CD14-positive monocyte (primary cell): ENCODE measurements around the gene NIP7. TPM values are rescaled to one million over a fixed set of nuclear protein-coding genes. Genes with fewer than 3 reads are reported as not detected.
A peak's percentile ranks its signal among the peaks of the same experiment; 100 is the strongest.

ENCODE experiments used
- DNase-seq, 3 donors: peaks; one replicate each; pipeline ENCODE4 v3.0.0-alpha.2; 2011 to 2022
- H2AFZ ChIP-seq: 2 replicates; pipeline ENCODE4 v1.6.0; 2012; ENCODE audit warnings: mild to moderate bottlenecking, low read depth, low read length, inconsistent platforms; ENCODE audit not compliant: insufficient read depth, poor library complexity, severe bottlenecking
- H3K27ac ChIP-seq, 2 donors: 1 replicate in 1 of 2; 2 replicates in 1 of 2; pipeline ENCODE4 v1.5.1; 2012 to 2013; ENCODE audit warnings: low read length in 2 of 2, control low read depth in 1 of 2, inconsistent platforms in 1 of 2, low read depth in 1 of 2, mild to moderate bottlenecking in 1 of 2
- H3K27me3 ChIP-seq, 2 donors: one replicate each; pipeline versions ENCODE4 v1.6.0 to v1.6.1; 2011 to 2013; ENCODE audit warnings: low read length in 2 of 2; ENCODE audit not compliant: control insufficient read depth in 2 of 2, insufficient read depth in 2 of 2
- H3K36me3 ChIP-seq, 2 donors: replicated peaks in 1 of 2; 1 replicate in 1 of 2; 2 replicates in 1 of 2; pipeline versions ENCODE4 v1.5.1 to v1.6.1; 2012 to 2013; ENCODE audit warnings: low read length in 2 of 2, control low read depth in 1 of 2, inconsistent platforms in 1 of 2, mild to moderate bottlenecking in 1 of 2; ENCODE audit not compliant: insufficient read depth in 2 of 2, control insufficient read depth in 1 of 2
- H3K4me1 ChIP-seq, 2 donors: 1 replicate in 1 of 2; 2 replicates in 1 of 2; pipeline versions ENCODE4 v1.5.1 to v1.6.1; 2012 to 2013; ENCODE audit warnings: low read length in 2 of 2, control low read depth in 1 of 2, inconsistent platforms in 1 of 2, mild to moderate bottlenecking in 1 of 2, moderate library complexity in 1 of 2; ENCODE audit not compliant: insufficient read depth in 2 of 2, control insufficient read depth in 1 of 2
- H3K4me2 ChIP-seq: replicated peaks from 2 replicates; pipeline ENCODE3; 2012; ENCODE audit warnings: low read length, moderate library complexity, mild to moderate bottlenecking; ENCODE audit not compliant: poor library complexity, severe bottlenecking; ENCODE audit errors: extremely low read depth
- H3K4me3 ChIP-seq, 3 experiments: fragments of 200-600 bp in 1 of 3; sonication (generic) in 1 of 3; replicated peaks in 1 of 3; 1 replicate in 2 of 3; 2 replicates in 1 of 3; pipeline ENCODE4 v1.5.1; 2011 to 2013; ENCODE audit warnings: low read length in 3 of 3, mild to moderate bottlenecking in 3 of 3, control low read depth in 2 of 3, low read depth in 2 of 3, inconsistent platforms in 1 of 3, moderate library complexity in 1 of 3
- H3K79me2 ChIP-seq: 2 replicates; pipeline ENCODE4 v1.6.0; 2012; ENCODE audit warnings: mild to moderate bottlenecking, control low read depth, inconsistent platforms, low read length, moderate library complexity; ENCODE audit not compliant: insufficient read depth
- H3K9ac ChIP-seq: 2 replicates; pipeline ENCODE4 v1.6.0; 2017; ENCODE audit warnings: low read length, mild to moderate bottlenecking; ENCODE audit not compliant: insufficient read depth, poor library complexity, severe bottlenecking
- H3K9me3 ChIP-seq, 2 donors: replicated peaks in 1 of 2; 1 replicate in 1 of 2; 2 replicates in 1 of 2; pipeline versions ENCODE4 v1.5.1 to v1.6.1; 2012 to 2013; ENCODE audit warnings: low read length in 2 of 2, control low read depth in 1 of 2; ENCODE audit not compliant: control insufficient read depth in 1 of 2, insufficient read depth in 1 of 2
- H4K20me1 ChIP-seq: 2 replicates; pipeline ENCODE4 v1.6.0; 2012; ENCODE audit warnings: mild to moderate bottlenecking, low read length, control low read depth, moderate library complexity; ENCODE audit not compliant: insufficient read depth
- H3K27ac Mint-ChIP-seq, 7 donors: one replicate each; pipeline ENCODE4 v1.8.0; 2020; ENCODE audit warnings: mild to moderate bottlenecking in 7 of 7, mixed read lengths in 7 of 7, moderate library complexity in 6 of 7, inconsistent platforms in 2 of 7
- H3K27me3 Mint-ChIP-seq, 3 donors: one replicate each; pipeline ENCODE4 v1.8.0; 2021 to 2022; ENCODE audit warnings: low read depth in 3 of 3, mild to moderate bottlenecking in 3 of 3, mixed read lengths in 3 of 3, moderate library complexity in 3 of 3, inconsistent platforms in 1 of 3
- H3K36me3 Mint-ChIP-seq, 2 donors: one replicate each; pipeline ENCODE4 v1.8.0; 2020; ENCODE audit warnings: mixed read lengths in 2 of 2, inconsistent platforms in 1 of 2, mild to moderate bottlenecking in 1 of 2
- H3K4me1 Mint-ChIP-seq: one replicate; pipeline ENCODE4 v1.8.0; 2020; ENCODE audit warnings: mild to moderate bottlenecking, mixed read lengths
- H3K4me3 Mint-ChIP-seq, 2 donors: one replicate each; pipeline ENCODE4 v1.8.0; 2020; ENCODE audit warnings: mild to moderate bottlenecking in 2 of 2, mixed read lengths in 2 of 2, moderate library complexity in 1 of 2
- H3K9me3 Mint-ChIP-seq, 7 donors: one replicate each; pipeline ENCODE4 v1.8.0; 2020 to 2022; ENCODE audit warnings: mixed read lengths in 7 of 7, mild to moderate bottlenecking in 6 of 7, moderate library complexity in 6 of 7, inconsistent platforms in 2 of 7
- WGBS: methylation state at CpG from one replicate; pipeline ENCODE4 v1.1.5; 2013; ENCODE audit warnings: missing lambda C conversion rate; ENCODE audit not compliant: insufficient coverage; 5-methylcytosine and 5-hydroxymethylcytosine counted together
- intact Hi-C, 2 donors: fragments of 100-400 bp; cut with micrococcal nuclease; formaldehyde crosslinking; loops; one replicate each; pipeline versions ENCODE4 v1.15.0 to v1.15.1; 2023
- polyA plus RNA-seq, 3 donors: library from polyadenylated mRNA; depleted of rRNA in 1 of 3; unstranded in 2 of 3; stranded (reverse) in 1 of 3; fragments of 300-500 nt in 2 of 3; fragments of >200 nt in 1 of 3; fragmentation: Illumina TruSeq in 2 of 3; gene quantifications; 1 replicate in 2 of 3; 2 replicates in 1 of 3; pipeline ENCODE4 v1.2.3, GENCODE V29; 2012 to 2021
- TF ChIP-seq, protein P1 (sequence below): fragments of 200-600 bp; IDR thresholded peaks from one replicate; pipeline ENCODE4 v1.8.0; 2022; ENCODE audit warnings: antibody characterized with exemption, mild to moderate bottlenecking

The NIP7 gene
- polyA plus RNA-seq, 3 donors = 3.0 to 16.4 (median 14.2) TPM

DNA sequence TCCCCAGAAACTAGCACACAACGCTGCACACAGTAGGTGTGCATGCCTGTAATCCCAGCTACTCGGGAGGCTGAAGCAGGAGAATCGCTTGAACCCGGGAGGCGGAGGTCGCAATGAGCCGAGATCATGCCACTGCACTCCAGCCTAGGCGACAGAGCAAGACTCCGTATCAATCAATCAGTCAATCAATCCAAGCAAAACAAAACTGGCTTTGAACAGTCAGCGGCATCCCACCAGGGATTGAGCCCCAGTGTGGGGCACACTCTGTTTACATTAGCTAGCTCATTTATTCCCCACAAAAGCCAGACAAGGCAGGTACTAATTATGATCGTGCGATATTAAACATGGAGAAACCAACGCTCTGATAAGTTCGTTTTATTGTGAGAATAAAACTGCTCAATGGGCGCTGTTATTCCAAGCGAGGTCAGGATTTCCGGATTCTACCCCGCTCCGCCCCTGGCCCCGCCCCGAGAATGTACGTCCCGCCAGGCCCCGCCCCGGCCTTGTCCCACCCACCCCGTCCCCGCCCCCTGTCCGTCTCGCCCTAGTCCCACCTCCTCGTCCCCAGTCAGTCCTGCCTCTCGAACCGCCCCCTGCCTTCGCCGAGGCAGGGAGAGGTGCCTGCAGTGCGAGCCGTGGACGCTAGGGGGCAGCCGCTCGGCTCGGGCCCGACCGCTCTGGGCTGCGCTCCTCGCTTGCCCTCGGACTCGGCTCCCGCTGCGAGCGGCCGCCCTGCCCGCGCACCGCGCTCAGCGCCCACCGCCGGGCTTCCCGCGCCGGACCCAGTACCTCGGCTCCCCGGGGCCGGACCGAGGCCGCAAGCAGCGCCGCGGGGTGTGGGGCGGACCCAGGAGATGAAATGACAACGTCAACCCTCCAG, 28.7 kb upstream of the NIP7 start, which contains the start of gene VPS4A:
VPS4A (plus strand) TSS at position 698 of the 880 bp plus-strand sequence; CDS start at position 860, 162 bp downstream.
- peak; percentile 95 to 97 (median 96) for DNase-seq
- Histone ChIP-seq H3K9ac (peak within 1 kb of the TSS; percentile 93), H3K4me2 (peak within 1 kb of the TSS; percentile 89), H3K36me3 (peaks cover 14 to 29% of the 10 kb centered on the region in 2 donors), H2AFZ (peak within 1 kb of the TSS; percentile 93), H3K27me3 (no peaks in the 10 kb centered on the region), H3K4me1 (peaks cover 13 to 14% of the 10 kb centered on the region in 2 donors), H3K27ac (peak within 1 kb of the TSS; percentile 70 to 93), H3K9me3 (no peaks in the 10 kb centered on the region), H3K79me2 (peaks cover 45% of the 10 kb centered on the region), H4K20me1 (peaks cover 41% of the 10 kb centered on the region), H3K4me3 (peak within 1 kb of the TSS; percentile 66 to 78 (median 78))
- Mint-ChIP-seq H3K27ac (peak within 1 kb of the TSS; percentile 88 to 96 (median 95)), H3K4me1 (peaks cover 15% of the 10 kb centered on the region), H3K9me3 (peaks cover 0 to 2% (median 0%) of the 10 kb centered on the region in 7 donors), H3K27me3 (peaks cover 1 to 10% (median 5%) of the 10 kb centered on the region in 3 donors), H3K4me3 (peak within 1 kb of the TSS; percentile 98 to 100), H3K36me3 (peaks cover 18 to 34% of the 10 kb centered on the region in 2 donors)
- intact Hi-C loops = loop anchor here in 1 of 2 donors (5.0 to 10.0 kb wide), 2 partner anchors 124 to 176 kb away; partner anchors contain the start of genes CHTF8, SNTB2 and UTP4
- WGBS = 13% methylated on average over 52 of the region's 70 CpGs
- TF ChIP-seq, protein P1, sequence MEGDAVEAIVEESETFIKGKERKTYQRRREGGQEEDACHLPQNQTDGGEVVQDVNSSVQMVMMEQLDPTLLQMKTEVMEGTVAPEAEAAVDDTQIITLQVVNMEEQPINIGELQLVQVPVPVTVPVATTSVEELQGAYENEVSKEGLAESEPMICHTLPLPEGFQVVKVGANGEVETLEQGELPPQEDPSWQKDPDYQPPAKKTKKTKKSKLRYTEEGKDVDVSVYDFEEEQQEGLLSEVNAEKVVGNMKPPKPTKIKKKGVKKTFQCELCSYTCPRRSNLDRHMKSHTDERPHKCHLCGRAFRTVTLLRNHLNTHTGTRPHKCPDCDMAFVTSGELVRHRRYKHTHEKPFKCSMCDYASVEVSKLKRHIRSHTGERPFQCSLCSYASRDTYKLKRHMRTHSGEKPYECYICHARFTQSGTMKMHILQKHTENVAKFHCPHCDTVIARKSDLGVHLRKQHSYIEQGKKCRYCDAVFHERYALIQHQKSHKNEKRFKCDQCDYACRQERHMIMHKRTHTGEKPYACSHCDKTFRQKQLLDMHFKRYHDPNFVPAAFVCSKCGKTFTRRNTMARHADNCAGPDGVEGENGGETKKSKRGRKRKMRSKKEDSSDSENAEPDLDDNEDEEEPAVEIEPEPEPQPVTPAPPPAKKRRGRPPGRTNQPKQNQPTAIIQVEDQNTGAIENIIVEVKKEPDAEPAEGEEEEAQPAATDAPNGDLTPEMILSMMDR = peak; percentile 82
